WTC11 (cell line): ENCODE measurements around the gene GNA12. TPM values are rescaled to one million over a fixed set of nuclear protein-coding genes. Genes with fewer than 3 reads are reported as not detected.

Experiments used
- ATAC-seq: fragments of 200-7000 bp; cut with Tn5 transposase; 2 replicates; pipeline ENCODE4 v1.10.0; 2021; ENCODE audit warnings: mild to moderate bottlenecking, moderate library complexity
- CTCF ChIA-PET: fragments of 300-600 bp; sonication (Branson Sonifier 250); formaldehyde crosslinking; loops from one replicate; lab custom pipeline; 2021; ENCODE audit warnings: antibody characterized with exemption; lab: Charles Lee
- POLR2A ChIA-PET: fragments of 350-600 bp; sonication (Branson Sonifier 250); formaldehyde crosslinking; loops from one replicate; lab custom pipeline; 2021; ENCODE audit warnings: antibody characterized with exemption; lab: Charles Lee
- DNase-seq: peaks from one replicate; pipeline ENCODE4 v3.0.0; 2021; ENCODE audit warnings: low spot score
- H3K27ac Mint-ChIP-seq: 2 replicates; pipeline ENCODE4 v1.8.0; 2021; ENCODE audit warnings: mixed read lengths
- H3K27me3 Mint-ChIP-seq: 2 replicates; pipeline ENCODE4 v1.8.0; 2021; ENCODE audit warnings: low read depth, mild to moderate bottlenecking, moderate library complexity, mixed read lengths
- H3K36me3 Mint-ChIP-seq: 2 replicates; pipeline ENCODE4 v1.8.0; 2021; ENCODE audit warnings: mixed read lengths
- H3K4me1 Mint-ChIP-seq: 2 replicates; pipeline ENCODE4 v1.8.0; 2022; ENCODE audit warnings: mixed read lengths
- H3K4me3 Mint-ChIP-seq: 2 replicates; pipeline ENCODE4 v1.8.0; 2021; ENCODE audit warnings: mild to moderate bottlenecking, moderate library complexity, mixed read lengths
- H3K9me3 Mint-ChIP-seq: 2 replicates; pipeline ENCODE4 v1.8.0; 2021; ENCODE audit warnings: mixed read lengths
- CBFB ChIP-seq: sonication (generic); formaldehyde crosslinking; IDR thresholded peaks from 2 replicates; pipeline ENCODE4 v1.8.1; 2022; ENCODE audit warnings: mild to moderate bottlenecking, low read depth, missing genetic modification reagents
- CREM ChIP-seq: sonication (generic); formaldehyde crosslinking; IDR thresholded peaks from 2 replicates; pipeline ENCODE4 v1.8.1; 2022; ENCODE audit warnings: mild to moderate bottlenecking, missing genetic modification reagents, moderate library complexity
- FOXP1 ChIP-seq: sonication (generic); formaldehyde crosslinking; IDR thresholded peaks from 2 replicates; pipeline ENCODE4 v1.8.0; 2022; ENCODE audit warnings: missing genetic modification reagents, mild to moderate bottlenecking, moderate library complexity, borderline replicate concordance
- GRHL2 ChIP-seq: fragments of 250-450 bp; sonication (Bioruptor Pico); IDR thresholded peaks from 2 replicates; pipeline ENCODE4 v1.8.0; 2022; ENCODE audit warnings: mild to moderate bottlenecking, moderate library complexity; ENCODE audit not compliant: insufficient replicate concordance, severe bottlenecking
- GTF2I ChIP-seq: fragments of 250-450 bp; sonication (Bioruptor Pico); conservative IDR thresholded peaks from 2 replicates; pipeline ENCODE4 v1.4.0; 2021; ENCODE audit warnings: mild to moderate bottlenecking
- MYBL2 ChIP-seq: sonication (generic); formaldehyde crosslinking; IDR thresholded peaks from 2 replicates; pipeline ENCODE4 v1.8.1; 2023; ENCODE audit warnings: mild to moderate bottlenecking, moderate library complexity, missing genetic modification reagents
- NFE2L1 ChIP-seq: sonication (generic); formaldehyde crosslinking; IDR thresholded peaks from 2 replicates; pipeline ENCODE4 v1.8.1; 2023; ENCODE audit warnings: missing genetic modification reagents
- NFYB ChIP-seq: sonication (generic); formaldehyde crosslinking; conservative IDR thresholded peaks from 2 replicates; pipeline ENCODE4 v1.8.0; 2022; ENCODE audit warnings: low read depth, missing genetic modification reagents
- RELA ChIP-seq: sonication (generic); formaldehyde crosslinking; IDR thresholded peaks from 2 replicates; pipeline ENCODE4 v1.8.1; 2022; ENCODE audit warnings: missing genetic modification reagents, mild to moderate bottlenecking, borderline replicate concordance
- SMAD3 ChIP-seq: sonication (generic); formaldehyde crosslinking; IDR thresholded peaks from 2 replicates; pipeline ENCODE4 v1.8.0; 2022; ENCODE audit warnings: missing genetic modification reagents, mild to moderate bottlenecking, borderline replicate concordance
- SOX15 ChIP-seq: fragments of 250-450 bp; sonication (Bioruptor Pico); IDR thresholded peaks from 2 replicates; pipeline ENCODE4 v1.9.0; 2021; ENCODE audit warnings: mild to moderate bottlenecking
- TCF7 ChIP-seq: sonication (generic); formaldehyde crosslinking; IDR thresholded peaks from 2 replicates; pipeline ENCODE4 v1.8.0; 2022; ENCODE audit warnings: mild to moderate bottlenecking, low read depth, missing genetic modification reagents, moderate library complexity
- ZNF121 ChIP-seq: sonication (generic); formaldehyde crosslinking; IDR thresholded peaks from 2 replicates; pipeline ENCODE4 v1.8.0; 2023; ENCODE audit warnings: missing genetic modification reagents
- ZNF232 ChIP-seq: sonication (generic); formaldehyde crosslinking; IDR thresholded peaks from 2 replicates; pipeline ENCODE4 v1.8.0; 2022; ENCODE audit warnings: mild to moderate bottlenecking, missing genetic modification reagents
- ZNF317 ChIP-seq: sonication (generic); formaldehyde crosslinking; IDR thresholded peaks from 2 replicates; pipeline ENCODE4 v1.8.1; 2023; ENCODE audit warnings: low read depth, mild to moderate bottlenecking, moderate library complexity, missing genetic modification reagents, borderline replicate concordance
- ZNF396 ChIP-seq: fragments of 250-450 bp; sonication (Bioruptor Pico); IDR thresholded peaks from 2 replicates; pipeline ENCODE4 v1.8.0; 2021; ENCODE audit warnings: mild to moderate bottlenecking, moderate library complexity, borderline replicate concordance
- ZNF671 ChIP-seq: fragments of 250-450 bp; sonication (Bioruptor Pico); IDR thresholded peaks from 2 replicates; pipeline ENCODE4 v1.8.0; 2021; ENCODE audit warnings: mild to moderate bottlenecking
- total RNA-seq: library from RNA; stranded (reverse); gene quantifications from 3 replicates; pipeline ENCODE4 v1.2.3, GENCODE V29; 2021
- TF ChIP-seq, protein P1 (sequence below): sonication (generic); formaldehyde crosslinking; conservative IDR thresholded peaks from 2 replicates; pipeline ENCODE4 v1.8.1; 2023; ENCODE audit warnings: mild to moderate bottlenecking, low read depth, missing genetic modification reagents, moderate library complexity
- TF ChIP-seq, protein P2 (sequence below): sonication (generic); formaldehyde crosslinking; IDR thresholded peaks from 2 replicates; pipeline ENCODE4 v1.8.1; 2023; ENCODE audit warnings: mild to moderate bottlenecking, missing genetic modification reagents, moderate library complexity
- TF ChIP-seq, protein P3 (sequence below): sonication (generic); formaldehyde crosslinking; IDR thresholded peaks from 2 replicates; pipeline ENCODE4 v1.8.0; 2023; ENCODE audit warnings: missing genetic modification reagents, mild to moderate bottlenecking, borderline replicate concordance
- TF ChIP-seq, protein P4 (sequence below): sonication (generic); formaldehyde crosslinking; IDR thresholded peaks from 2 replicates; pipeline ENCODE4 v1.8.1; 2023; ENCODE audit warnings: mild to moderate bottlenecking, missing genetic modification reagents
- TF ChIP-seq, protein P5 (sequence below): fragments of 250-450 bp; sonication (Bioruptor Pico); IDR thresholded peaks from 2 replicates; pipeline ENCODE4 v1.8.0; 2021; ENCODE audit warnings: mild to moderate bottlenecking

The GNA12 gene
- total RNA-seq, 1 experiment from 2014 or later = 99.6 TPM

DNA sequence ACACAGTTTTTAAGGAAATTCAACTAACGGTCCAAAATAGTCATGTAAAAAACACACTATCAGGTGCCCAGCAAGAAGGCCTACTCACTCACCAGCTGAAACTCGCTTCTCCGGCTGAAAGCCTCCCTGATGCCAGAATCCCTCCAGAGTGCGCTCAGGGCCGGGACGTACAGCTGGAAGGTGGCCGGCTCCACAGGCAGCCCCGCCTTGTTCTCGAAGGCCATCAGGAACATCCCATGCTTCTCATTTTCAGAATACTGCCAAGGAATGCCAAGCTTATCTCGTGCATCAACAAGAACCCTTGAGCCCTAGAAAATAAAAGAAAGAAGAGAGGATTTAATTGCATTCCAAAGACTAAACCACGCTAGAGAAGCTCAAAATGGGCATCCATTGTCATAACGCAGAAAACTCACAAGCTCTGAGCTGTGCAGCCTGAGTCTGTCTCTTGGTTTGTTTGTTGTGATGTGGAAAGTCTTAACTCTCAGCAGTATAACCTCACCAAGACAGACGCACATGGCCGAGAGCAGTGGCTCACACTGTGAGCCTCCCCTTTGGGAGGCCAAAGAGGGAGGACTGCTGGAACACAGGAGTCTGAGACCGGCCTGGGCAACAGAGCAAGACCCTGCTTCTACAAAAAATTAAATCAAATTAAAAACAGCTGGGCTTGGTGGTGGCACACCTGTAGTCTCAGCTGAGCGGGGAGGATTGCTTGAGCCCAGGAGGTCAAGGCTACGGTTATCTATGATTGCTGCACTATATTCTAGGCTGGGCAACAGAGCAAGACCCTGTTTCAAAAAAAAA, 49.1 kb downstream of the GNA12 start:
- CTCF ChIA-PET = no interaction called here
- ATAC-seq (no peak), DNase-seq (no peak)
- Mint-ChIP-seq H3K27me3 (no peaks in the 10 kb centered on the region), H3K9me3 (no peaks in the 10 kb centered on the region), H3K27ac (0 out of 2 replicates have a peak overlapping the region, but pooled peaks have one; percentile 69), H3K4me3 (no peak overlapping the region), H3K36me3 (peaks cover 42% of the 10 kb centered on the region), H3K4me1 (peaks cover 37% of the 10 kb centered on the region)
- POLR2A ChIA-PET = no interaction called here
- TF ChIP-seq ZNF121 (CRISPR knock-in tag) (peak; percentile 92), ZNF232 (no peak)

DNA sequence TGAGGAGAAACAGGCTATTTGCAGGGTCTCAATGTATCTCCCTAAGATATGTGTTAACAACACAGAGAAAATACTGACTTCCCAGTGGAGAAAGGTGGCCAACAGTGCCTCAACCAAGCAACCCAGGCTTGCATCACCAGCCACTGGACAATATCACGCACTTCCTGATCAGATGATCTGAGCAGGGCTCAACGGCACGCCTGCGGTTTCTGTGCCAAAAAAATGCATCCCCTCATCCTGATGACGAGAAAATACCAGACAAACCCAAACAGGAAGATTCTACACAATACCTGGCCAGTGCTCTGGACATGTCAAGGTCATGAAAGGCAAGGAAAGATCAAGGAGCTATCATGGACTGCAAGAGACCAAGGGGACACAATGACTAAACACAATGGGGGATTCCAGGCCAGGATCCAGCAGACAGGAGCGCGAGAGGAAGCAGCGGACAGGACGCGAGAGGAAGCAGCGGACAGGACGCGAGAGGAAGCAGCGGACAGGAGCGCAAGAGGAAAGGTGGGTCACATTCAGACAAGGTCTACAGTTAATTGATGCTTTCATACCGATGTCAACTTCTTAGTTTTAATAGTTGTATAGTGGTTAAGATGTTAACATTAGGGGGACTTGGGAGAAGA, 51.1 kb downstream of the GNA12 start:
- ChIA-PET CTCF (no interaction called here), POLR2A (no interaction called here)
- TF ChIP-seq GRHL2 = no peak
- no peak for TF ChIP-seq GTF2I (CRISPR knock-in tag)
- TF ChIP-seq SMAD3 (CRISPR knock-in tag) = no peak
- TF ChIP-seq CREM (CRISPR knock-in tag) = no peak
- no peak for TF ChIP-seq SOX15 (CRISPR knock-in tag)
- no peak for TF ChIP-seq ZNF317
- TF ChIP-seq, protein P1, sequence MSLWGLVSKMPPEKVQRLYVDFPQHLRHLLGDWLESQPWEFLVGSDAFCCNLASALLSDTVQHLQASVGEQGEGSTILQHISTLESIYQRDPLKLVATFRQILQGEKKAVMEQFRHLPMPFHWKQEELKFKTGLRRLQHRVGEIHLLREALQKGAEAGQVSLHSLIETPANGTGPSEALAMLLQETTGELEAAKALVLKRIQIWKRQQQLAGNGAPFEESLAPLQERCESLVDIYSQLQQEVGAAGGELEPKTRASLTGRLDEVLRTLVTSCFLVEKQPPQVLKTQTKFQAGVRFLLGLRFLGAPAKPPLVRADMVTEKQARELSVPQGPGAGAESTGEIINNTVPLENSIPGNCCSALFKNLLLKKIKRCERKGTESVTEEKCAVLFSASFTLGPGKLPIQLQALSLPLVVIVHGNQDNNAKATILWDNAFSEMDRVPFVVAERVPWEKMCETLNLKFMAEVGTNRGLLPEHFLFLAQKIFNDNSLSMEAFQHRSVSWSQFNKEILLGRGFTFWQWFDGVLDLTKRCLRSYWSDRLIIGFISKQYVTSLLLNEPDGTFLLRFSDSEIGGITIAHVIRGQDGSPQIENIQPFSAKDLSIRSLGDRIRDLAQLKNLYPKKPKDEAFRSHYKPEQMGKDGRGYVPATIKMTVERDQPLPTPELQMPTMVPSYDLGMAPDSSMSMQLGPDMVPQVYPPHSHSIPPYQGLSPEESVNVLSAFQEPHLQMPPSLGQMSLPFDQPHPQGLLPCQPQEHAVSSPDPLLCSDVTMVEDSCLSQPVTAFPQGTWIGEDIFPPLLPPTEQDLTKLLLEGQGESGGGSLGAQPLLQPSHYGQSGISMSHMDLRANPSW = no peak
- no peak for TF ChIP-seq FOXP1 (CRISPR knock-in tag)
- no peak for TF ChIP-seq ZNF396 (CRISPR knock-in tag)
- TF ChIP-seq NFYB (CRISPR knock-in tag) = no peak
- no peak for TF ChIP-seq NFE2L1
- no peak for TF ChIP-seq CBFB (CRISPR knock-in tag)
- no peak for TF ChIP-seq RELA (CRISPR knock-in tag)
- TF ChIP-seq TCF7 (CRISPR knock-in tag) = no peak
- TF ChIP-seq, protein P2, sequence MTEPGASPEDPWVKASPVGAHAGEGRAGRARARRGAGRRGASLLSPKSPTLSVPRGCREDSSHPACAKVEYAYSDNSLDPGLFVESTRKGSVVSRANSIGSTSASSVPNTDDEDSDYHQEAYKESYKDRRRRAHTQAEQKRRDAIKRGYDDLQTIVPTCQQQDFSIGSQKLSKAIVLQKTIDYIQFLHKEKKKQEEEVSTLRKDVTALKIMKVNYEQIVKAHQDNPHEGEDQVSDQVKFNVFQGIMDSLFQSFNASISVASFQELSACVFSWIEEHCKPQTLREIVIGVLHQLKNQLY (CRISPR knock-in tag) = no peak
- no peaks in the 10 kb centered on the region for H3K9me3 Mint-ChIP-seq
- no peak for ATAC-seq
- H3K36me3 Mint-ChIP-seq = peaks cover 55% of the 10 kb centered on the region
- H3K27me3 Mint-ChIP-seq = no peaks in the 10 kb centered on the region
- no peak for DNase-seq
- no peak overlapping the region for H3K4me3 Mint-ChIP-seq
- H3K4me1 Mint-ChIP-seq = peaks cover 23% of the 10 kb centered on the region
- peak overlapping the region; percentile 67 for H3K27ac Mint-ChIP-seq

DNA sequence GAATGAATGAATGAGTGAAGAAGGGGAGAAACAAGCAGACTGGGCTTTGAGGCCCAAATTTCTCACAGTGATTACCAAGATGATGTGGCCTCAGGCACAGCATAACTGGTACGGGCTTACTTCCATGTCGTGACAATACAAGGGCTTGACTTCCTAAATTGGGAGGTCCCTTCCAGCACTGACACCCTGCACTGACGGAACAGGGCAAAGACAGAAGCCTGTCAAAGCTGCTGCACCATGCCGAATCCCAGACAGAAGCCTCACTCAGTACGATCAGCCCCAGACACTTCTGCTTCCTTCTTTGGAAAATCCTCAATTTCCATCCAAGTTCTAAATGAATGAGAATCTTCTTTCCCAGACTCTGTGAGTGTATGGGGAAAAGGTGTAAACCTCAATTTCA, 51.9 kb downstream of the GNA12 start:
- no peak for ATAC-seq
- no peak for DNase-seq
- no peaks in the 10 kb centered on the region for H3K9me3 Mint-ChIP-seq
- H3K27me3 Mint-ChIP-seq = no peaks in the 10 kb centered on the region
- CTCF ChIA-PET = interaction anchor here (1.5 kb wide), 1 partner anchor 31 kb away, joined by 3 read pairs; no protein-coding TSS in a partner anchor
- no peak overlapping the region for H3K4me3 Mint-ChIP-seq
- POLR2A ChIA-PET = no interaction called here
- H3K4me1 Mint-ChIP-seq = peaks cover 20% of the 10 kb centered on the region
- H3K36me3 Mint-ChIP-seq = peaks cover 59% of the 10 kb centered on the region
- peak overlapping the region; percentile 4; the same call in 1 of the 2 replicates for H3K27ac Mint-ChIP-seq
- TF ChIP-seq, protein P3, sequence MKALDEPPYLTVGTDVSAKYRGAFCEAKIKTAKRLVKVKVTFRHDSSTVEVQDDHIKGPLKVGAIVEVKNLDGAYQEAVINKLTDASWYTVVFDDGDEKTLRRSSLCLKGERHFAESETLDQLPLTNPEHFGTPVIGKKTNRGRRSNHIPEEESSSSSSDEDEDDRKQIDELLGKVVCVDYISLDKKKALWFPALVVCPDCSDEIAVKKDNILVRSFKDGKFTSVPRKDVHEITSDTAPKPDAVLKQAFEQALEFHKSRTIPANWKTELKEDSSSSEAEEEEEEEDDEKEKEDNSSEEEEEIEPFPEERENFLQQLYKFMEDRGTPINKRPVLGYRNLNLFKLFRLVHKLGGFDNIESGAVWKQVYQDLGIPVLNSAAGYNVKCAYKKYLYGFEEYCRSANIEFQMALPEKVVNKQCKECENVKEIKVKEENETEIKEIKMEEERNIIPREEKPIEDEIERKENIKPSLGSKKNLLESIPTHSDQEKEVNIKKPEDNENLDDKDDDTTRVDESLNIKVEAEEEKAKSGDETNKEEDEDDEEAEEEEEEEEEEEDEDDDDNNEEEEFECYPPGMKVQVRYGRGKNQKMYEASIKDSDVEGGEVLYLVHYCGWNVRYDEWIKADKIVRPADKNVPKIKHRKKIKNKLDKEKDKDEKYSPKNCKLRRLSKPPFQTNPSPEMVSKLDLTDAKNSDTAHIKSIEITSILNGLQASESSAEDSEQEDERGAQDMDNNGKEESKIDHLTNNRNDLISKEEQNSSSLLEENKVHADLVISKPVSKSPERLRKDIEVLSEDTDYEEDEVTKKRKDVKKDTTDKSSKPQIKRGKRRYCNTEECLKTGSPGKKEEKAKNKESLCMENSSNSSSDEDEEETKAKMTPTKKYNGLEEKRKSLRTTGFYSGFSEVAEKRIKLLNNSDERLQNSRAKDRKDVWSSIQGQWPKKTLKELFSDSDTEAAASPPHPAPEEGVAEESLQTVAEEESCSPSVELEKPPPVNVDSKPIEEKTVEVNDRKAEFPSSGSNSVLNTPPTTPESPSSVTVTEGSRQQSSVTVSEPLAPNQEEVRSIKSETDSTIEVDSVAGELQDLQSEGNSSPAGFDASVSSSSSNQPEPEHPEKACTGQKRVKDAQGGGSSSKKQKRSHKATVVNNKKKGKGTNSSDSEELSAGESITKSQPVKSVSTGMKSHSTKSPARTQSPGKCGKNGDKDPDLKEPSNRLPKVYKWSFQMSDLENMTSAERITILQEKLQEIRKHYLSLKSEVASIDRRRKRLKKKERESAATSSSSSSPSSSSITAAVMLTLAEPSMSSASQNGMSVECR (CRISPR knock-in tag) = no peak
- TF ChIP-seq ZNF671 (no peak), ZNF396 (CRISPR knock-in tag) (no peak), MYBL2 (CRISPR knock-in tag) (no peak)
- TF ChIP-seq, protein P4, sequence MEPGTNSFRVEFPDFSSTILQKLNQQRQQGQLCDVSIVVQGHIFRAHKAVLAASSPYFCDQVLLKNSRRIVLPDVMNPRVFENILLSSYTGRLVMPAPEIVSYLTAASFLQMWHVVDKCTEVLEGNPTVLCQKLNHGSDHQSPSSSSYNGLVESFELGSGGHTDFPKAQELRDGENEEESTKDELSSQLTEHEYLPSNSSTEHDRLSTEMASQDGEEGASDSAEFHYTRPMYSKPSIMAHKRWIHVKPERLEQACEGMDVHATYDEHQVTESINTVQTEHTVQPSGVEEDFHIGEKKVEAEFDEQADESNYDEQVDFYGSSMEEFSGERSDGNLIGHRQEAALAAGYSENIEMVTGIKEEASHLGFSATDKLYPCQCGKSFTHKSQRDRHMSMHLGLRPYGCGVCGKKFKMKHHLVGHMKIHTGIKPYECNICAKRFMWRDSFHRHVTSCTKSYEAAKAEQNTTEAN = no peak
- TF ChIP-seq, protein P5, sequence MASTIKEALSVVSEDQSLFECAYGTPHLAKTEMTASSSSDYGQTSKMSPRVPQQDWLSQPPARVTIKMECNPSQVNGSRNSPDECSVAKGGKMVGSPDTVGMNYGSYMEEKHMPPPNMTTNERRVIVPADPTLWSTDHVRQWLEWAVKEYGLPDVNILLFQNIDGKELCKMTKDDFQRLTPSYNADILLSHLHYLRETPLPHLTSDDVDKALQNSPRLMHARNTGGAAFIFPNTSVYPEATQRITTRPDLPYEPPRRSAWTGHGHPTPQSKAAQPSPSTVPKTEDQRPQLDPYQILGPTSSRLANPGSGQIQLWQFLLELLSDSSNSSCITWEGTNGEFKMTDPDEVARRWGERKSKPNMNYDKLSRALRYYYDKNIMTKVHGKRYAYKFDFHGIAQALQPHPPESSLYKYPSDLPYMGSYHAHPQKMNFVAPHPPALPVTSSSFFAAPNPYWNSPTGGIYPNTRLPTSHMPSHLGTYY = no peak
